NCI-H2107 treated with DMSO at 0.1 percent for 48 hours (cell line): ENCODE results near the gene ABCA4.

Experiments used
- DNase-seq: peaks from one replicate; lab custom pipeline; 2025; ENCODE audit not compliant: unreplicated experiment; lab: John Stamatoyannopoulos, UW

Gene ABCA4

DNA sequence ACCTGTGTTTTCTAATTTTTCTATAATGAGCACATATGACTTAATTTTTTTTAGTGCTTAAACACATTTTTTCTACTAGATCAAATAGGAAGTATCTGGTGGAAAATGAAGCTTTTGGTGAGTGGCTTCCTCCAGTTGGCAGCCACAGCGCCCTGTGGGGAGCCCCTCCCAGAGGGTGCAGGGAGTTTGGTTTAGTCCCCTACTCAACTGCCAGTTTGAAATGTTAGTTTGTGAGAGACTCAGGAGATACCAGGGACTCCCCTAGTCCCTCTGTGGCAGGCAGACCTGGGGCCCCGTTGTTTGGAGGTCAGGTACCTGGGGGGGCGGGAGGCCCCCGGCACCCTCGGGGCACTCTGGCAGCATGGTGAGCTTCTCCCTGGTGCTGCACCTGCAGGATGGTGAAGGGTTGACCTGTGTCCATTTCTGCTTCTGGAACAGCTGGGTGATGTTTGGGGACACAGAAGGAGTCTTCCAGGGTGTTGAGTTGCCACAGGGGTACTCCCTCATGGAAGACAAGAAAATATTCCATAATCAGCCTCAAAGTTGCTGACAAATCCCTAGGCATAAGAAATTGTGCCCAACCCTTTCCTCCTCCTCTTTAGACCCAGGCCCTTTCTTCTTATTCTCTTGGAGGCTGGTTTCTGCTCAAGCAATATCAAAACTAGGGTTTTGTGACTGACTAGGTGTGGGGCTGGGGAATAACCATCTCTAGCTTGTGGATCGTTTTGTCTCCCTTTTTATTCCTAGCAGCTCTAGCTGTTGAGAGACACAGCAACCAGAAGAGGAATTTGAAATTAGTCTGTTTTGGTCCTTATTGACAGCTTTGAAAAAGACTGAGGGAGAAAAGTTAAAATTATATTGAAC is 91.6 kb downstream of the ABCA4 start:
- DNase-seq, result no peak

GRCh38 chr1:94027721-94028515 is 93.0 kb downstream of the ABCA4 start:
- DNase-seq, result no peak

DNA sequence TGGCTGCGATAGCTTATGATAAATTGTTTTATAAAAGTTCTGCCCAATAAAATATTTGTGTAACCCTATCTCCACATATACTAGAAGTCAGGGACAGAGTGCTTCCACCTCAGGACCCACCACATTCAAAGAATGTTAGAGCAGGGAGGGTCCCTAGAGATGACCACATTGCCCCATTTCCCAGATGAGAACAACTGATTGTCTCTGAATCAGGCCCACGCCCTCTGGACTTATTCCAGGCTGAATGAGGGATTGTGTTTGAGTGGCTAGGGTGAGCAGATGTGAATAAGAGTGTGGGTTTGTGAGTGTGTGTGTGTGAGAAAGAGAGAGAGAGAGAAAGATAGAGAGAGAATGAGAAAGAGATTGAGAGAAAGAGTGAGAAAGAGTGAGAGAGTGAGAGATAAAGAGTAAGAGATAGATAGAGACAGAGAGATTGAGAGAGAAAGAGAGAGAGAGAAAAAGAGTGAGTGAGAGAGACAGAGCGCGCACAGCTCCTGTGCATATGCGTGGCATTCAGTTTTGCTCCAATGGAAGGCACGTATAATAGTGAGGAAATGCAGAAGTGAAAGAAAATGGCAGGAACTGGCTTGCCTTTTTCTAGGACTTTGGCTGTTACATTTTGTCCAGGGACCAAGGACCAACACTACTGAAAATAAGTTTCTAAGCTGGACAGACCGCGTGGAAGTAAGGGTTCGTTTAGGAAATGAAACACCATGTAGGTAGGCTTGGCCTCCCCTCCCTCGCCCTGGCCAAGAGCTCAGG is 94.1 kb downstream of the ABCA4 start:
- no peak for DNase-seq

DNA sequence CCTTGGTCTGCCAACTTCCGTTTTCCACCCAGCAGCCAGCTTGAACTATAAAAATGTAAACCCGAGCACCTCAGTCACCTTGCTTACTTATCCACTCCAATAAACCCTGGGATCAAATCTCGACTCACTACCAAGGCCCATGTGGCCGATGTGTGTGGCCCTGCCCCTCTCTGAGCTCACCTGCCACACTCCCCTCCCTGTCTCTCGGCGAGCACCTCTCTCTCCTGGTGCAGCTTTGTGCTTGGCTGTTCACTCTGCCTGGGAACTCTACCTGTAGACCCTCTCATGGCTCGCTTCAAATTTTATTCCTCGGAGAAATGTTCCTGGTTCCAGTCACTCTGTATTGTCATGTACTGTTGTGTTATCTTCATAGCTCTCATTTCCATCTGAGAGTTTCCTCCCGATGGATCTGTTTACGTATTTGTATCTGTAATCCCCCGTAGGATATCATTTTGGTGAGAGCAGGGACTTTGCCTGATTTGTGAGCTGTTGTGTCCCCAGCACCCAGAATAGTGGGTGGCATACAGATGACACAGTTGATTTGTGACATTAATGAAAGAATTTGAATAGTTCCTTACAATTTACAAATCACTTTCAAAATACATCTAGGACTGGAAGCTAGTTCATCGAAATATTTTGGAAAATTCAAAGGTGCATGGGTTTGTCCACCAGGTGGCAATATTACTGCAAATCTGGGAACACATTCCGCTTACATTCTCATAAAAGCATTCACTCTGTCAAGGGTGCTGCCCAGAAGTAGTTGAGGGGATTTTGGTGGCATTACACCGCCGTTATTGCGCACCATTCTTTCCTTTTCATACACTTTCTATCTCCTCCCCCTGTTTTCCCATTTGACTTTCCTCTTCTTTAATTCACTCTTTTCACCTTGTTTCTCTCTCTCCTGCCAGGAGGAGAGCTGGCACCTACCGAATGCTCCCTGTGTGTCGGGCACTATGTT is 95.3 kb downstream of the ABCA4 start:
- DNase-seq, result peak; percentile 29

GRCh38 chr1:94024104-94024792 is 96.7 kb downstream of the ABCA4 start:
- DNase-seq, result no peak

DNA sequence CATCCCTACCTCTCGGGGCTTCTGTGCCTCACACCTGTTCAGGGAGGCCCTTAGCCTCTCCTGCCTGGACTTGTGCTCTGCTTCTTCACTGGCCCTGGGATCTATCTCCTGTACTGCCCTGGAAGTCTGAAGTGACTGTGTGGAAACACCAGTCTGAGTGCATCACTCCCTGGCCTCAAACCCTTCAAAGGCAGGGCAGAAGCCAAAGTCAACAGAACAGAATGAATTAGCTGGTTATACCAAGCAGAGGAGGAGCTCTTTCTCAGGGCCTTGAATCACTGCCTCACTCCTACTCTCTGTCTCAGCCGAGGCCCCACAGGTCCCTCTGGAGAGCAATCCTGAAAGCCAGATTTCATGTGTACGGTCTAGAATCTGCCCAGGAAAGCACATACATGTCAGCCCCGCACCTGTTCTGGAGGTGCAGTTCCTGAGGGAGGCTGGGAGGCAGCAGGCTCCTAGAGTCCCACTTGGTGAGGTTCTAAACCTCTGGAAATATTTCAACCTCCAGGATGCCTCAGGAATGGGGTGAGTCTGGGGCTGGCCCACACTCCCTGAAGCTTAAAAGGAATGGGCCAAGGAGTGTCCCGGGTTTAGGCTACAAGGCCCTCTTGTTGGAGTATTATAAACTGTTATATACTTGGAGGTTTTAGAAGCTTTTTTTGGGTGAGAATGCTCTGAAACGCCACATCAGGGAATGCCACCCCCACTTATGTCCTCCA is 98.3 kb downstream of the ABCA4 start:
- no peak for DNase-seq

DNA sequence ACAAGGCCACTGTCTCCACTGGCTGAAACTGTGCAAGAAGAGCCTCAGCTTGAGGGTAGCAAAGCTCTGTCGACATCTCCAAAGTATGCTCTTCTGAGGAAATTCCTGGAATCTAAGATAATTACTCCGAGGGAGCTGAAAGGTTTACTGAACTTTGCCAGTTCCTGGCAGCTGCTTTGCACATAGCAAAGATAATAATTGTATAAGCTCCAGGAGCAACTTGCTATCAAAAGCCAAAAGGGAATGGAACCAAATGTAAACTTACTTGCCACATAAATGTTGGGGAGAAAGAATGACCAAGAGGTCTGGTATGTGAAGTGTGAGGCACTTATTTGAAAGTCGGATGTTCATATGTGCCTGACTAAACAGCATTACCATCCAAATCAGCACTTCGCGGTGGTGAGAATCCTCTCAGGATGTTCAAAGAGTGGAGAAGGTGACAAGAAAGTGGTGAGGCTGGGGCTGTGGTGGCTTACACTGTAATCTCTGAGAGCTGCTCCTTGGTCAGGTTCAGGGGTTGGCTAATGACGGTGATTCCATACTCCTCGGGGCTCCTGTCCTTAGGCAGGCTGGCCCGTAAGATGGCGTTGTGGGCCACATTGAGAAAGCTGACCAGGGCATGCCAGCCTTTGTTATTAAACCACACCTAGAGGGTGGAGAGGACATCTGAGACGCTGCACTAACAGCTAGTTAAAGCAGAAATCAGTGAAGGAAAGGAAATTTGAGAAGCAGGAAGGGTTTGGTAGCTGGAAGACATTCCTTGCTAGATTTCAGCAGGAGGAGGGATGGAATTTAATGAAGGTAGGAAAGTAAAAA is 100.0 kb downstream of the ABCA4 start:
- peak; percentile 14 for DNase-seq

DNA sequence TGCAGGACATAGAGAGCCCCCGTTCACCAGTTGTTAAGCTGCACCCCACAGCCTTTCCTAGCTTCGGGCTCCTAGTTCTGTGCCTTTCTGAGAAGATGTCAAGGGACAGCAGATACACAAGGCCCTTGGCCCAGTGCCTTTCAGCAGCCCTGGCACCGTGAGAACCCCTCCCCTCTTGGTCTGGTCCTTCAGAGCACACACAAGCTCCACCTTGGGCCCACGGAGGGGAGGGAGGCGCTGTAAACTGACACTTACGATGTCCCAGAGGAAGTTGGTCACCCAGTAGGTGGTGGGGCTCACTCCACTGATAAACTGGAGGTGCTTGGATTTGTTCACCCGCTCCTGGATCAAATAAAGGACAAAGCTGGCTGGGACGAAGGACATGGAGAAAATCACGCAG is 101.6 kb downstream of the ABCA4 start:
- DNase-seq, result no peak

DNA sequence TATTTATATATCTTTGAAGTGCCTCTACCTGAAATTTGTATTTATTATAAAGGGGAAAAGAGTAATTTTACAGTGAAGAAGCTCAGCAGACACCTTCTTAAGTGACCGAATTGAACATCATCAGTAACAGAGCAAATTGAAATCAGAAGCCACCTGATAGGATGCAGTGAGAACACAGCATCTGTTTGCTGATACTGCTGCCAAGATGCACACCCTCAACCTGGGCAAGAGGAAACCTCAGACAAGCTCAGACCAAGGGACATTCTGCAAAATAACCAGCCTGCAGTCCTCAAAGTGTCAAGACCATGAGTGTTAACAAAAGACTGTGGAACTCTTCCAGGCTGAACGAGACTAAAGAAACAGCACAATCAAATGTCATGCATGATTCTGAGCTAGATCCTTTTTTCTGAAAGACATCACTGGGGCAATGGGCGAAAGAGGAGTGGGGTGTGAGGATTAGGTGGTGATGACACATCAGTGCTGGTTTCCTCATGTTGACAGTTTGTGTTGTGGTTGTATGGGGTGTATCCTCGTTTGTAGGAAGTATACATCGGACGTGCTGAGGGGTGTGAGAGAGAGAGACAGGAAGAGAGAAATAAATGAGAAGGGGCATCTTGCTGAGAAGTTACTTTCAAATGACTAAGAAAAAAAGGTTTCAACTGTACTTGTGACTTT is 103.7 kb downstream of the ABCA4 start:
- DNase-seq, result no peak

DNA sequence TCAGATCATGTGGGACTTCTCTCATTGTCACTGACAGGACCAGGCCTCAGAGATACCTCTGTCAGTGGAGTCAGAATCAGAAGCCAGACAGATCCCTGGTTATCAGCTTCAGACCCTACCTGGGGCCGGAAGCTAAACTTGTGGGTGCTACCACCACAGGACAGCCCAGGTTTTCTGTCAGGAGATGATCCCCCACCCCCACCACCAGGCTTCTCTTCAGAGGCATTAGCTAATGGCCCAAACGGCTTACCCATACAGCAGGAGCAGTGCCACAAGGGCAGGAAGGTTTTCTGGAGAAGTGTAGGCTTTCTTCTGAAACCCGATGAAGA is 105.5 kb downstream of the ABCA4 start:
- DNase-seq, result no peak

DNA sequence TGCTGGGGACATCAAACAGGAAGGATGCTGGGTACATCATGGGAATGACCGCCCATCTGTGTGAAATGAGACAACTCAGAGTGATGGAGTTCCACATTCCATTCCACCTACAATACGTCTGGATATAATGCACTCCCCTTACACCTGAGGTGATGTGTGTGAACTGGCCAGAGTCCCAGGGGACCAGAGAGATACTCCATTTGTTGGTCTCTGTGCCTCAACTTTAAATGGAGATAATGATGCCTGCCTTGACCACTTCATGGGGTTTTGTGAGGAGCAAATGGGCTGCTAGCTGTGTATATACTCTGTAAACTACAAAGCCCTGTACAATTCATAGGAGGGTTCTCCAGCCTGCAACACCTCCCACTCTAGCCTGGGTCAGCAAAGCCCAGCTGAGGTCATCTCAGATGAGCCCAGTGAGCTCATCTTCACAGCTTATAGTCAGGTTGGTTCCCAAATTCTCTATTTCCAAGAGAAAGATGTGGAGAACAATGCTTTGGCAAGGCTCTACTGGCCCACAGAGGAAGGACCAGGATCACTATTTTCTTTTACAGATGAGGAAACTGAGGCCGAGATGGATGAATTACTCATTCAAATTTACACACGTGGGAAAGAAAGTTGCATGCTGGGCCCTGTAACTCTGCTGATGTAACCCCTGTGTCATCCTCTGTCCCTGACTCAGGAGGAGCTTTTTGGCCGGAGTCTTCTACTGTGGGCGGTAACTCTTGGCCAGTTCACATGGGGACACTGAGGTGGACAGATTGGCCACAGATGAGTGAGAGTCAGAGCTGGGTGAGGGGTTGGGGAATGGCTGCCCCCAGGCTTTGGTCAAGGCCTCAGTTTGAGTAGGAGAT is 106.1 kb downstream of the ABCA4 start:
- DNase-seq, result no peak

GRCh38 chr1:94014087-94014486 is 106.9 kb downstream of the ABCA4 start:
- no peak for DNase-seq

DNA sequence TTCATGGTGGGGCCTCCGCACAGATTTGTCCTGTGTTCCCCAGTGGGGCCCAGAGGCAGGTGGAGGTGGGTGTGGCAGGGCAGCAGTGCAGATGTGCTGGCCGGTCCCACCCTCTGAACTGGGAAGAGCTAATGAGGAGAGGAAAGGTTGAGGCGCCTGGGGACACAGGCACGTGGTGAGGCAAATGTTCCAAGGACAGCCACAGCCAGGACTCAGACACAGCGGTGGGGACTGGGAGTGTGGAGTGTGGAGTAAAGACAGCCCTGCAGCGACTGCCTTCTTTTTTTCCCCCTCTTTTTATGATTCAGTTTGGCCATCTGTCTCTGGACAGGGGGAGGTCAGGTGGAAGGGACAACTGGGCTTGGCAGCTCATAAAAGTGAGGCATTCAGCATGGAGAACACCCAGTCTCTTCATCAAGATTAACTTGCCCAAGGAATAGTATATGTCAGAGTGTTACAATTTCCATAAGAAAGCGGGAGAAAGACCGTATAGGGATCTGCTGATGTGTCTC is 107.5 kb downstream of the ABCA4 start:
- no peak for DNase-seq

- no peak for DNase-seq
Observed at GRCh38 chr1:94012708-94013366, 108.1 kb downstream of the ABCA4 start.

GRCh38 chr1:94011709-94012595 is 109.0 kb downstream of the ABCA4 start:
- DNase-seq, result no peak
